Fibroblast of the conjunctiva (primary cell): ENCODE results near the gene PCDH17.

Experiments used
- DNase-seq: peaks from one replicate; pipeline ENCODE4 v3.0.0-alpha.2; 2010; ENCODE audit warnings: low read depth

The PCDH17 gene

DNA sequence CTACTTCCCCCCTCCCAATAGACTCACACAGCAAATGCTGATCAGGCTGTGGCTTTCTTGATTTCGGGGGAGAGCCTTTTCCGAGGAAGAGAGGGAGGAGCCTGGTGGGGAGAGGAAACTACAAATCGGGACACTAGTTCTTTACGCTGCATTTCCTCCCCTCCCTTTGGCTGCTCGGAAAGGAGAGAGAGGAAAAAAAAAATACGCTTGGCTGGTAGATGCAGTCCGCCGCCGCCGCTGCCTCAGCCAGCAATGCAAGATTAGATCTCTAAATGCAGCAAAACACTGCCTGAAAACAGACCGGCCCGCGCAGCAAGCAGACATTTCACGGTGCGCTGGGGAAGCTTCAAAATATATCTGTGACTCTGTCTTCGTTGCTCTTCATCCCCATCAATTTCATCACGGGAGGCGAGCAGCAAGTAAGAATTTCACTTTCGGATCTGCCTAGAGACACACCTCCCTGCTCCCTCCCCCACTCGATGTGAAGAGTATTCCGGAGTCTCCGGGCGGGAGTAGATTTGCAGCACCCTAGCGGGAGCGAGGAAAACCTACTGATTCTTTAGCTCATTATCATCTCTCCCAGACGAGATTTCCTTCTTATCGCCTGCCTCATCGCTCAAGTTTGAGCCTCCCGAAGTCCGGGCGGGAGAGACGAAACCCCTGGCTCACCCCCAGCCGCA lies at the start of gene PCDH17:
TSS of gene PCDH17 (plus strand) at position 149 of the 680 bp plus-strand sequence. CDS start 803 bp downstream, outside the sequence.
- no peak for DNase-seq

DNA sequence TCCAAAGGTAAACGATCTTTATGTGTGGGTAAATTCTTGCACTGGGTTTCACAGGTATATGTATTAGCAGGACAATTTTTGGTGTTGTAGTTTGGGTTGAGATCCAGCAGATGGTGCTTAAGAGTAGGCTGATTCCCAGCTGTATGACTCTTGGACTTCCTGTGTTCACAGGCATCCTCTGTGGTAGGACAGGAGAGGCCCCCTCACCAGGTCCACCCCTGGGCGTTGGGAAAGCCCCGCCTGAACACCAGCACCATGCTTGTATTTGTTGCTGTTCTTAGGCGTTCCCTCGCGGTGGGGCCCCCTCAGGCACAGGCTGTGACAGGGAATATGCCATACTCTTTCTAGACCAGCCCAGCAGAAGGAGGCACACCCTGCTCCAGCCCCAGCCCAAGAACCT lies 49.5 kb upstream of the PCDH17 start:
- no peak for DNase-seq

- DNase-seq, result no peak
Observed at GRCh38 chr13:57583529-57583928, 48.0 kb upstream of the PCDH17 start.

GRCh38 chr13:57588639-57589038 lies 42.9 kb upstream of the PCDH17 start:
- DNase-seq, result no peak

DNA sequence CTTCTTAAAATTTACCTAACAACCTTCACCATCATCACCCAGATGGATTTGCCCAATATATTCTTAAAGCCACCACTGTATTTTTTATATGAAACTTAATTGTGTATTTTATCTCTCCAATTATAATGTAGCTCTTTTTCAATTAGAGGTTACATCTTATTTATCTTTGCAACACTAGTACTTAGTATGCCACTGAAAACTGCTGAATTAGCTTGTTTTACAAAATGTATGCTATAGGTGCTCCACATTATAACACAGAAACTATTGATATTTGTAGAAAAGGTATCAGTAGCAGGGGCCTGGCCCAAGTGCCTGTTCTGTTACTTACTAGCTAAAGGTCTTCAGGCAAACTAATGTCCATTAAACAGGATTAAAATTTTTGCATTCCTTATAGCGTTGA lies 35.8 kb upstream of the PCDH17 start:
- DNase-seq, result no peak

- DNase-seq, result no peak
Observed at GRCh38 chr13:57601536-57601935, 30.0 kb upstream of the PCDH17 start.

DNA sequence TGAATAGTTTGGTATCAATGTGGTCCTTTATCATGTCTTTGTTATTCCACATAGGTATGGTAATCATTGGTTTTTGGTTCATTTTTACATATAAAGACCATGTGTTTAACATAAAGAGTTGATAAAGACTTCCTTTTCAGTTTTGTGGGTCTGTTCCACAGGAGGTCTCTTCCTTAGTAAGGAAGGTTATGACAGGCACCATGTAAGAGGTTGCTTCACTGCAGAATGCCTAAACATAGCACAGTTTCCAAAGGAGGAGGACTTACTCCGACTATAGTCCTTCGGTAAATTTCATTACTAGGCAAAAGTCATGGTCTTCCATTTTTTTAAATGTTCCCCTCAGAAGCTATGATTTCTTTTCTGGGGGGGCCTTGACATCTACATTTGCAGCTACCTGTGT lies 27.1 kb upstream of the PCDH17 start:
- no peak for DNase-seq

DNA sequence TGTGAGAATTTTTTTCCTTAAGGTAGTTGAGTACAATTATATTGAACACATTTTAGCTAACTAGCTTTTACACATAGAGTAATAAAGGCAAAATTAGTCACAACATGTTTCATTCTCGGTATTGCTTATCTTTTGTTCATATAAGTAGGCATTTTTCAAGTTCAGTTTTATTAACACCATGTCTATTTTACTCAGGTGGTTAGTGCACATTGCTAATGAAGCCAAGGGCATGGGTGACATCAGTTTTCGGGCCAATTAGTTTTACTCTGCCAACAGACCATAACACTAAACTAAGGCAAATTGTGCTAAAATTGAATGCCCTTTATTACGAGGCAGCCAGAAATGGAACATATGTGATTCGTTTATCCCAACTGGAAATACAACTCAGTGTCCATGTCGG lies 19.6 kb upstream of the PCDH17 start:
- no peak for DNase-seq

GRCh38 chr13:57612568-57612967 lies 19.0 kb upstream of the PCDH17 start:
- DNase-seq, result no peak

DNA sequence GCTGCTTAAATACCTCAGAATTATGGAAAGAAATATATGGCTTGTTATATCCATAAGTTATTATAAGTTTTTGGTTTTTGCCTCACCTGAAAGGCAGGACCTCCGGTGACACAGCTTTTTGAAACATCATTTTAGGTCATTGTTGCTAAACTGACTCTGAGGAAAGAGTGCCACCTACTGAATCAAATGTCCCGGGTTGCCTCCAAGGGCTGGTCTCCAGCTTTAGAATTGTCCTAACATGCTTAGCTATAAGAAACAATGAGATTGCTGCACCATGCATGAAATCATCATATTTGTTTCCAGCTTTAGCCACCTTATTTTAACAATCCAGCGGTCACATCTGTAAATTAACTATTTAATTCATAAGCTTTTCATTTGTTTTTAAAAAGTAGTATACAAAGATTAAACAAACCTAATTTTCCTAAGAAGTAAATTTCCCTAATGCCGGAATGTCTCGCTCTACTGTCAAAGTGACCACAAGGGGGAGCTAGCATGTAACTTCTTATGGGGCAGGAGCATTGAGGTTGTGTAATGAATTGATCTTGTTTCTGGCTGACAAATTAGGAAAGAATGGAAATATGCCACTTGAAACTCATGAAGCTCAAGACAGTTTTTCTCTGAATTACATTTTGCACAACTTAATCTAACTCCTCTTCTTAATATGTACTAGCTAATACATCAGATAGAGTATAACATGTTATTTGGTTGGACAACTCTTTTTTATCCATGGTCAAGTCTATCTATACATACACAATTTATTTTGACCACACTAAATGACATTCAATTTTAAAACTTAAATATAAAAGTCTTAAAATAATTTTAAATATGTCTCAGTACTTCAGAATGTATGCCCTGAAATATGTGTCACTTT lies 6.7 kb upstream of the PCDH17 start:
- DNase-seq, result peak; percentile 24

GRCh38 chr13:57627663-57628062 lies 3.9 kb upstream of the PCDH17 start:
- no peak for DNase-seq

- no peak for DNase-seq
Observed at GRCh38 chr13:57629391-57629804, 2.1 kb upstream of the PCDH17 start.

DNA sequence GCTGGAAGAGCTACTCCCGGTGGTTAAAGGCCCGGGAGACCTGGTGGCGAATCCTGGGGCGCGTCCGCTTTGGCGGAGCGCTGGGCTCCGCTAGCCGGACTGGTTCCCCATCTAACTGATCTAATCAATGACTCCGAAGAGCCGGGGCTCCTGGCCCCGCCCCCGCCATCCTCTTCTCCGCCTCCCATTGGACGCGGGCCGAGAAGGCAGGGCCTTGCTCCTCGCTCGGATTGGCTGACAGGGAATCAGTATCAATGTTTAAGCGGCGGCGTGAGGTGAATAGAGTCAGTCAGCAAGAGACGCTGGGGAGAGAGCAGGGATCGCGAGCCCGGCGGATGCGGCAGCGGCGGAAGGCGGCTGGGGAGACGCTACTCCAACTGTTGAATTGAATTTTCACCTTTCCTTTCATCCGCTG lies 1.7 kb upstream of the PCDH17 start:
- DNase-seq, result peak; percentile 38

DNA sequence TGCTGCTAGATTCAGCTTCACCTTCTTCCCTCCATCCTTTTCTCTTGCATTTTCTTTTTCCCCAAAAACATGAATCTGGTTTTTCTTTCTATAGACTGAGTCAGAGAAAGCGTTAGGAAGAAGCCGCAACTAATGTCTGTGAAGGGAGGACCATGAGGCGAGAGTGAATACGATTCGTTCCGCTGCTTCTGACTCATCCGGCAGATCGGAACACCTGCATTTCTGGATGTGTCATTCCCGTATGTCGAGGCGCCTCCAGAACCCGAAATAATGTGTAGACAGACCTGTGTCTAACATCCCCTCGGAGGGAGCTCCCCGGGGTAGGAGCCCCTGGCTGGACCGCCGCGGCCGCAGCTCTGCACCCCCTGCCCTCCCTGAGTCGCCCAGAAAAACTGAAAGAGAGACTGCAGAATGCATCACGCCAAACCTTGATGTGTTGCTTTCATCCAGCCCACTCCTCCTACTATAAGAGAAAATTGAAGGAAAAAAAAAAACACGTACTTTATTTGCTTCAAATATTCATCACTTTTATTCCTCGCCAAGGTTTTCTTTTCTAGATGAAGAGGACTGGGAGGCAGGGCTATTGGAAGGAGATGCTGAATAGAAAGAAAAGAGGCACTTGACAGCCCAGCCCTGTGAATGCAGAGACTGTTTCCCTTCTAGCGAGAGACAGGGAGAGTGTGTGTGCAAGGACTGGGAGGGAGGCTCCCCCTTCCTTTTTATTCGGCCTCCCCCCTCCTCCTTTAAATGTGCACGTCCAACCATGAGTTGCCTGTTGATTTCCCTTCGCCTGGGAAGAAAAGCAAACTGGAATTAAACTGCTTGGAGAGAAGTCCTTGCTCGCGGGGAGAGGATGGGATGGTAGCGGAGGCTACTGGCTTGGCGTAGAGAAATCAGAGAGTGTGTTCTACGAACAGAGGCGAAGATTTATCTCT lies 616 bp upstream of the PCDH17 start:
- DNase-seq, result no peak

DNA sequence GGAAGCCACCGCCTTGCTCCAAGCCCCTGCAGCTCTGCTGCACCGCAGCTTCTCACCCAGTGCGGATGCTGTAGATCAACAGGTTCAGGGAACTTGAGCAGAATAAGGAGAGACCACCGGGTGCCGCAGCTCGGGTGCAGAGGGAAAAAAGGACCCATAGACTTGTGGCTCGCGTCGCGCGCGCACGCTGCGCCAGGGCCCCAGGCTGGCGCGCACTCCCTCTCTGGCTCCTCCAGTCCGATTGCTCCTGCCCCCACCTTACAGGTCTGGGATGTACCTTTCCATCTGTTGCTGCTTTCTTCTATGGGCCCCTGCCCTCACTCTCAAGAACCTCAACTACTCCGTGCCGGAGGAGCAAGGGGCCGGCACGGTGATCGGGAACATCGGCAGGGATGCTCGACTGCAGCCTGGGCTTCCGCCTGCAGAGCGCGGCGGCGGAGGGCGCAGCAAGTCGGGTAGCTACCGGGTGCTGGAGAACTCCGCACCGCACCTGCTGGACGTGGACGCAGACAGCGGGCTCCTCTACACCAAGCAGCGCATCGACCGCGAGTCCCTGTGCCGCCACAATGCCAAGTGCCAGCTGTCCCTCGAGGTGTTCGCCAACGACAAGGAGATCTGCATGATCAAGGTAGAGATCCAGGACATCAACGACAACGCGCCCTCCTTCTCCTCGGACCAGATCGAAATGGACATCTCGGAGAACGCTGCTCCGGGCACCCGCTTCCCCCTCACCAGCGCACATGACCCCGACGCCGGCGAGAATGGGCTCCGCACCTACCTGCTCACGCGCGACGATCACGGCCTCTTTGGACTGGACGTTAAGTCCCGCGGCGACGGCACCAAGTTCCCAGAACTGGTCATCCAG lies 964 bp downstream of the PCDH17 start:
- no peak for DNase-seq

- no peak for DNase-seq
Observed at GRCh38 chr13:57633141-57633949, 1.8 kb downstream of the PCDH17 start.

DNA sequence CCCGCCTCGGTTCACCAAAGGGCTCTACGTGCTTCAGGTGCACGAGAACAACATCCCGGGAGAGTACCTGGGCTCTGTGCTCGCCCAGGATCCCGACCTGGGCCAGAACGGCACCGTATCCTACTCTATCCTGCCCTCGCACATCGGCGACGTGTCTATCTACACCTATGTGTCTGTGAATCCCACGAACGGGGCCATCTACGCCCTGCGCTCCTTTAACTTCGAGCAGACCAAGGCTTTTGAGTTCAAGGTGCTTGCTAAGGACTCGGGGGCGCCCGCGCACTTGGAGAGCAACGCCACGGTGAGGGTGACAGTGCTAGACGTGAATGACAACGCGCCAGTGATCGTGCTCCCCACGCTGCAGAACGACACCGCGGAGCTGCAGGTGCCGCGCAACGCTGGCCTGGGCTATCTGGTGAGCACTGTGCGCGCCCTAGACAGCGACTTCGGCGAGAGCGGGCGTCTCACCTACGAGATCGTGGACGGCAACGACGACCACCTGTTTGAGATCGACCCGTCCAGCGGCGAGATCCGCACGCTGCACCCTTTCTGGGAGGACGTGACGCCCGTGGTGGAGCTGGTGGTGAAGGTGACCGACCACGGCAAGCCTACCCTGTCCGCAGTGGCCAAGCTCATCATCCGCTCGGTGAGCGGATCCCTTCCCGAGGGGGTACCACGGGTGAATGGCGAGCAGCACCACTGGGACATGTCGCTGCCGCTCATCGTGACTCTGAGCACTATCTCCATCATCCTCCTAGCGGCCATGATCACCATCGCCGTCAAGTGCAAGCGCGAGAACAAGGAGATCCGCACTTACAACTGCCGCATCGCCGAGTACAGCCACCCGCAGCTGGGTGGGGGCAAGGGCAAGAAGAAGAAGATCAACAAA lies 2.6 kb downstream of the PCDH17 start:
- no peak for DNase-seq

DNA sequence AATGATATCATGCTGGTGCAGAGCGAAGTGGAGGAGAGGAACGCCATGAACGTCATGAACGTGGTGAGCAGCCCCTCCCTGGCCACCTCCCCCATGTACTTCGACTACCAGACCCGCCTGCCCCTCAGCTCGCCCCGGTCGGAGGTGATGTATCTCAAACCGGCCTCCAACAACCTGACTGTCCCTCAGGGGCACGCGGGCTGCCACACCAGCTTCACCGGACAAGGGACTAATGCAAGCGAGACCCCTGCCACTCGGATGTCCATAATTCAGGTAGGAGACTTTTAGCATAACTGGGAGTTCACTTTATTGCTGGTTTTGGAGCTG lies 3.3 kb downstream of the PCDH17 start:
- no peak for DNase-seq

DNA sequence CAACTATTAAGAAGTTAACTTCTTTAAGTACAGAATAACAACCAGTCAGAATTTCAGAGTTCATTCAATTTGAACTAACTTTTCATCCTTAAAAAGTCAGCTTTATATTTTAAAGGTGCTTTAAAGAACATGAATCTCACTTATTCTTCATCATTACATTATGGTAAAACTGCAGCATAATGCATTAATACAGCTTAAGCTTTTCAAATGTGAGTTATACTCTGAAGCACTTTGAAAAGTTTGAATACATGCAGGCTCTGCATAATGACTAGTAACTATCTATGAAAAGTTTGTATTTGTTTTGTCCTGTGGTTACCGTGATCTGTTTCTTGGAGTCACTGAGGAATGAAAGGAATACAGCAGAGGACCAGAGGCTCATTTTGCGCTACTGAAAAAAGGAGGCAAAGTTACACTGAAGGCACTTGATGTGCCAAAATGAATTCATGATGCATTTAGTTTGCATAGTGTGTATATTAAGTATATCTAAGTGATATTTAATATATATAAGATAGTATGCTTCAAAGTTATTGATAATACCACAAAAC lies 4.1 kb downstream of the PCDH17 start:
- DNase-seq, result no peak
